Gastroesophageal sphincter (tissue), 3 donors: ENCODE measurements around the gene FYCO1.

Experiments used
- EP300 ChIP-seq: sonication (generic); formaldehyde crosslinking; IDR thresholded peaks from one replicate; pipeline ENCODE4 v1.6.1; 2017; ENCODE audit warnings: antibody characterized with exemption, mild to moderate bottlenecking
- POLR2A ChIP-seq, 2 donors: fragments of 450-650 bp; IDR thresholded peaks; one replicate each; pipeline ENCODE4 v1.6.1; 2017; ENCODE audit warnings: antibody characterized with exemption in 2 of 2, mild to moderate bottlenecking in 2 of 2, moderate library complexity in 1 of 2
- POLR2AphosphoS5 ChIP-seq: sonication (generic); formaldehyde crosslinking; IDR thresholded peaks from one replicate; pipeline ENCODE4 v1.6.1; 2017; ENCODE audit warnings: antibody characterized with exemption
- TF ChIP-seq, protein P1 (sequence below), 4 experiments: fragments of 200-600 bp in 2 of 4; fragments of 450-650 bp in 2 of 4; sonication (generic) in 1 of 4; IDR thresholded peaks; one replicate each; pipeline ENCODE4 v1.5.1; 2017 to 2019; ENCODE audit warnings: antibody characterized with exemption in 4 of 4, mild to moderate bottlenecking in 2 of 4, moderate library complexity in 2 of 4

DNA sequence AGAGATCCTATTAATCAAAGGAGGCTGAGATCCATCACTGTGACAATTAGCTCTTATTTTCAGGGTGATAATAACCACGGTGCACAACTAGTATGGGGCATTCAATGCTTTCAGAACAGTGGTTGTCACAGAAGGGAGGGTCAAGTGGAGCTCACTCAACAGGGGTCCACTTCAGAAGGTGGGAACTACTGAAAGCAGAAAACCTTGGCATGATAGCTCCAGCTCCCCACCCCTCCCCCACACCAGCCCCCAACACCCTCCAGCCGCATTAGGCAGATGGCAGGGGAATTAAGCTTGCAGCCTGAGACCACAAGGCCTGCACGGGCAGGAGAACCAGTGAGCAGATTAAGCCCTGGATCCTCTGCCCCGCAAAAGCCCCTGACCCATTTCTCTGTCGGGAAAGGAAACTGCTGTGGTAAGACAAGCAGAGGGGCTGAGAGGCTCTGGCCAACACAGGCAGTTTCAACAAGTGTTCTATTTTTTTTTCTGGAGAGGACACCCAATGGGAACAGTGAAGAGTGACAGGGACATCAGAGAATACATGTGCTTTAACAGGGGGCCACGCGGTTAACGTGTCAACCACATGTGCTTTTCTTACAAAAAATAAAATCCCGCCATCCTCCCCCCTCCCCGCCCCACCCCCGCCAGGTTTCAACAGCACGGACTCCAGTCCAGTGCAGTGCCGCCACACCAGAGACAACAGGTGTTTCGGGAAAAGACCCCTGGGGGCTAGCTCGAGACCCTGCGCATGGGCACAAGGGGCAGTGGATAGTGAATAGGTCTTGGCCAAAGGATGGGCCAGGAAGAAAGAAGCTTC, 997 bp downstream of the FYCO1 start:
- TF ChIP-seq, protein P1, sequence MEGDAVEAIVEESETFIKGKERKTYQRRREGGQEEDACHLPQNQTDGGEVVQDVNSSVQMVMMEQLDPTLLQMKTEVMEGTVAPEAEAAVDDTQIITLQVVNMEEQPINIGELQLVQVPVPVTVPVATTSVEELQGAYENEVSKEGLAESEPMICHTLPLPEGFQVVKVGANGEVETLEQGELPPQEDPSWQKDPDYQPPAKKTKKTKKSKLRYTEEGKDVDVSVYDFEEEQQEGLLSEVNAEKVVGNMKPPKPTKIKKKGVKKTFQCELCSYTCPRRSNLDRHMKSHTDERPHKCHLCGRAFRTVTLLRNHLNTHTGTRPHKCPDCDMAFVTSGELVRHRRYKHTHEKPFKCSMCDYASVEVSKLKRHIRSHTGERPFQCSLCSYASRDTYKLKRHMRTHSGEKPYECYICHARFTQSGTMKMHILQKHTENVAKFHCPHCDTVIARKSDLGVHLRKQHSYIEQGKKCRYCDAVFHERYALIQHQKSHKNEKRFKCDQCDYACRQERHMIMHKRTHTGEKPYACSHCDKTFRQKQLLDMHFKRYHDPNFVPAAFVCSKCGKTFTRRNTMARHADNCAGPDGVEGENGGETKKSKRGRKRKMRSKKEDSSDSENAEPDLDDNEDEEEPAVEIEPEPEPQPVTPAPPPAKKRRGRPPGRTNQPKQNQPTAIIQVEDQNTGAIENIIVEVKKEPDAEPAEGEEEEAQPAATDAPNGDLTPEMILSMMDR (IDR thresholded peaks at IDR 0.05) = no peak
- TF ChIP-seq EP300 (no peak), POLR2A (IDR thresholded peaks at IDR 0.05) (no peak), POLR2AphosphoS5 (no peak)
